Fibroblast of lung (primary cell): ENCODE data around the gene PTPRH.

Experiments used
- CTCF ChIP-seq, 2 donors: IDR thresholded peaks in 1 of 2; conservative IDR thresholded peaks in 1 of 2; 1 replicate in 1 of 2; 2 replicates in 1 of 2; pipeline ENCODE4 v1.5.1; 2011 to 2012; ENCODE audit warnings: low read length in 2 of 2, control low read depth in 1 of 2, inconsistent platforms in 1 of 2, low read depth in 1 of 2, mild to moderate bottlenecking in 1 of 2
- EZH2 ChIP-seq: IDR thresholded peaks from 2 replicates; pipeline ENCODE4 v1.5.1; 2012; ENCODE audit warnings: low read length, control low read depth, mild to moderate bottlenecking; ENCODE audit errors: missing control alignments

DNA sequence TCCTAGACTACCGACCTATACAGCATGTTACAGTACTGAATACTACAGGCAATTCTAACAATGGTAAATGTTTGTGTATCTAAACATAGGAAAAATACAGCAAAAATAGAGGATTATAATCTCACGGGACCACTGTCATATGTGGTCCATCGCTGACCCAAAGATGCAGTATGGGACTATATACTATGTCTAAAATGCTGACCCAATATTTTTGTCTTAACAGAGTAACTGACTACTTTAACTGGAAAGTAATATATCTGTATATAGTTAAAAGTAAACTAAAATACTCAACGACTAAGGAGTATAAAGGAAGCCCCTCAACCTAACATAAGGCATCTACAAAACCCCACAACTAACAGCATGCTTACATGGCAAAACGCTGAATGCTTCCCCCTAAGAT is 23.7 kb upstream of the PTPRH start:
- TF ChIP-seq EZH2 (no peak), CTCF (conservative IDR thresholded peaks at IDR 0.05 in 1 of 2, IDR thresholded peaks at IDR 0.05 in 1 of 2; ENCODE audit: low read depth in 1 of 2, low read length in 2 of 2) (no peak)
